AG10803 (cell line): ENCODE data around the gene PHKA2.

Experiments
- DNase-seq: peaks from one replicate; pipeline ENCODE4 v3.0.0; 2010; ENCODE audit warnings: low read depth
- H3K4me3 ChIP-seq: 2 replicates; pipeline ENCODE4 v1.5.1; 2011; ENCODE audit warnings: mild to moderate bottlenecking, low read length, control low read depth
- CTCF ChIP-seq: conservative IDR thresholded peaks from 2 replicates; pipeline ENCODE4 v1.5.1; 2011; ENCODE audit warnings: mild to moderate bottlenecking, low read length, control low read depth, inconsistent platforms

PHKA2 gene

DNA sequence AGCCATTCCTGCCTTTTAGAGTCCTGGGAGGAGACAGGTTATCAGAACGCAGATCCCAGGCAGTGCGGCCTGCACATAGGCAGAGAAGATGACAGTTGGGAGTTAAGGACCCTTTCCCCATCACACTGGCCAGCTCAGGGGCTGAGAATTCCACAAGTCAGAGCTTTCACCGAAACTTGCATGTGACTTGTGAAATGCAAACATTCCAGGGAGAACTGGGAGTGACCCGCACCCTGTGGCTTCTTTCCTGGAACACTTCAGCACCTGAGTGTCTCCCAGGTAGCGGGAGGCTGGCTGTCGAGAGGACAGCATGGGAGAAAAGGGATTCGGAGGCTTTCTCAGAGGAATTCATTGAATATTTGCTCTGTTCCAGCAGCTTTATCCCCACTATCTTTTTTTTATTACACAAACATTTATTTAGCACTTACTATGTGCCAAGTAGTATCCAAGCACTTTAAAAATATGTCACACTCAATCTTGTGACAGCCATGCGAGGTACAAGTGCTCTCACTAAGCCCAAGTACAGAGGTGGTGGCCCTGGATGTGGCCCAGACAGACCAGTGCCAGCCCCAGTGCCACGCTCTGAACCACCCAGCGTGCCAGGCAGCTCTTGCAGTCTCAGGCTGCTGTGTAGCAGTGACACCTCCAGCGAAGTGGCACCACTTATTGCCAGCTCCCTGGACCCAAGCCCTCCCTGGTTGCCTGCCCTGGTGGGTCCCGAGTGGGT is 100.5 kb downstream of the PHKA2 start:
- DNase-seq = no peak
- no peak overlapping the region for H3K4me3 ChIP-seq
- no peak for TF ChIP-seq CTCF

GRCh38 chrX:18879144-18879543 is 104.8 kb downstream of the PHKA2 start:
- TF ChIP-seq CTCF = no peak
- DNase-seq = no peak

DNA sequence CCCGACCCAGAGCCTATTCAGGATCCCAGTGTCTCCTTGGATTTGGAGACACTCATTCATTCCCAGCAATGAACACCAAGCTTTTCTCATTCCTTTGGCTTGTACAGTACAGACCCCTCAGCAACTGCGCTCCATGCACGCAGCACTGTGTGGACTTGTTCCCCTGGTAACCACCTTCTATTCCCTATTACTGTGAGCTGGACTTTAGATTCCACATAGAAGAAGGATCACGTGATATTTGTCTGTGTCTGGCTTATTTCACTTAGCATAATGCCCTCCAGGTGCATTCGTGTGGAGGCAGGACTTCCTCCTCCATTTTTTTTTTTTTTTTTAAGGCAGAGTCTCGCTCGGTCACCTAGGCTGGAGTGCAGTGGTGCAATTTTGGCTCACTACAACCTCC is 106.4 kb downstream of the PHKA2 start:
- DNase-seq = no peak
- H3K4me3 ChIP-seq = no peak overlapping the region
- no peak for TF ChIP-seq CTCF

More at GRCh38 chrX:18879144-18879543, 104.8 kb downstream of the PHKA2 start:
- no peak overlapping the region for H3K4me3 ChIP-seq

DNA sequence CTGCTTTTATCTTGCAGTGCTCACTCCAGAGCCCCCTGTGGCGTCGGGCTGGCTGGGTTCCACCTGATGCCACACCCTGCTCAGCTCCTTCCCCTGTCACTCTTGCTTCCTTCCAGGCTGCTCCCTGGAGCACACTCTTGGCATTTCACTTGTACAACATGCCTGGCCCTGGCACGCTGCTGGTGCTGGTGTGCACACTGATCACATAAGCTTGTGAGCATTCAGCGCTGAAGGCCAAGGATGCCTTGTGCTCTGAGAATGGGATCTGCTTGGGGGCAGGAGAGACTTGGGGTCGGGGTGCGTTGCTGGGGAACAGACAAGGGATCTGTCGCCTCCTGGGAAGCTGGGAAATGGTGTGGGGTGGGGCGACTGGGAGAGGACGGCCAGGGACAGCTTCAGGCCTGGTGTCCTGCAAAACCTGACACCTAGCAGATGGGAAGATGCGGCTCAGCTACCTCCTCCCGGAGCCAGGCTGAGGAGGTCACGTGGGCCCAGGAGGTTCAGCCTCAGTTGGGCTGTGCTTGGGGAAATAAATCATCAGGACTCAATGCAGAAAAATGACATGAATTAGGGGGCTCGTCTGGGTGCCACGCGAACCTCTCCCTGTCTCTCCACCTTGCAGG is 108.5 kb downstream of the PHKA2 start:
- no peak overlapping the region for H3K4me3 ChIP-seq
- TF ChIP-seq CTCF = no peak
- DNase-seq = no peak

DNA sequence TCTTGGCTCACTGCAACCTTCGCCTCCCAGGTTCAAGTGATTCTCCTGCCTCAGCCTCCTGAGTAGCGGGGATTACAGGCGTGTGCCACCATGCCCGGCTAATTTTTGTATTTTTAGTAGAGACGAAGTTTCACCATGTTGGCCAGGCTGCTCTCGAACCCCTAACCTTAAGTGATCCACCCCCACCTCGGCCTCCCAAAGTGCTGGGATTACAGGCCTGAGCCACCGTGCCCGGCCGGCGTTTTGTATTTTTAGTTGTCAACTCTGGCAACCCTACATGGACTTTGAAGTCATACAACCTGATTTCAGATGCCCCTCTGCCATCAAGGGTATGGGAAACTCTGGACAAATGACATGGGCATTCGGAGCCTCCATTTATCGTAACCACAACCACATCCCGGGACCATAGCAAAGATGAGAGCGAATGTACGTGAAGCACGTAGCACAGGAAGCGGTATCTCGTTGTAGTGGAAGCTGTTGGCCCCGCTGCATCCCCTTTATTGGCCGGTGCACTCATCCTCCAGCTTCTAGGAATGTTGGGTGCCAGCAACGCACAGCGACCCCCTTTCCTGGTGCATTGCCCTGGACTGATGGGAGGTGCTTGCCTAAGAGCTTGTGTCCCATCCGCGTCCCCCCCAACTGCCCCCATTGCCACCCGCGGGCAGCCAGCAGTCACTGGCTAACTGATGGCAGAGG is 109.2 kb downstream of the PHKA2 start:
- DNase-seq = no peak
- H3K4me3 ChIP-seq = no peak overlapping the region
- no peak for TF ChIP-seq CTCF

DNA sequence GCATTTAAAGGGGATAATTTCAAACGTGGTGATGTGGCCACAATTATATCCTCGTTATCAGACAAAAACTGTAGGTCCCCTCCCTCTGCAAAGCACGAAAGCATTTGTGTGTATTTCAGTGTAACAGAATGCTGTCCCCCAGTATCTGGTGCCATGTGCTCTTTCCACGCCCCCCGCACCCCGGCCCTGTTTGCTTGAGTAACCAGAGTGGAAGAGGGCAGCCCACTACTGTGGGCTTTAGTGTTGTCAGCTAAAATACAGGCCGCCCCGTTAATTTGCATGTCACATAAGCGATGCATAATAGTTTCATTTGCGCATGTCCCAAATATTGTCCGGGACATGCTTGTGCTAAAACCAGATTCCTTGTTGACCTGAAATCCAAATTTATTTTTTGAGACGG is 110.1 kb downstream of the PHKA2 start:
- H3K4me3 ChIP-seq = no peak overlapping the region
- no peak for DNase-seq
- TF ChIP-seq CTCF = no peak
